AG09309 (cell line): Measurements from ENCODE around the gene NUFIP2.

Source experiments
- DNase-seq: peaks from one replicate; pipeline ENCODE4 v3.0.0-alpha.2; 2010; ENCODE audit warnings: low read depth
- H3K4me3 ChIP-seq: 2 replicates; pipeline ENCODE4 v1.5.1; 2011; ENCODE audit warnings: mild to moderate bottlenecking, low read depth, low read length, moderate library complexity; ENCODE audit not compliant: control insufficient read depth
- CTCF ChIP-seq: IDR thresholded peaks from 2 replicates; pipeline ENCODE4 v1.5.1; 2011; ENCODE audit warnings: mild to moderate bottlenecking, low read depth, low read length, inconsistent platforms; ENCODE audit not compliant: insufficient read depth, control insufficient read depth; ENCODE audit errors: missing control alignments

The NUFIP2 gene

DNA sequence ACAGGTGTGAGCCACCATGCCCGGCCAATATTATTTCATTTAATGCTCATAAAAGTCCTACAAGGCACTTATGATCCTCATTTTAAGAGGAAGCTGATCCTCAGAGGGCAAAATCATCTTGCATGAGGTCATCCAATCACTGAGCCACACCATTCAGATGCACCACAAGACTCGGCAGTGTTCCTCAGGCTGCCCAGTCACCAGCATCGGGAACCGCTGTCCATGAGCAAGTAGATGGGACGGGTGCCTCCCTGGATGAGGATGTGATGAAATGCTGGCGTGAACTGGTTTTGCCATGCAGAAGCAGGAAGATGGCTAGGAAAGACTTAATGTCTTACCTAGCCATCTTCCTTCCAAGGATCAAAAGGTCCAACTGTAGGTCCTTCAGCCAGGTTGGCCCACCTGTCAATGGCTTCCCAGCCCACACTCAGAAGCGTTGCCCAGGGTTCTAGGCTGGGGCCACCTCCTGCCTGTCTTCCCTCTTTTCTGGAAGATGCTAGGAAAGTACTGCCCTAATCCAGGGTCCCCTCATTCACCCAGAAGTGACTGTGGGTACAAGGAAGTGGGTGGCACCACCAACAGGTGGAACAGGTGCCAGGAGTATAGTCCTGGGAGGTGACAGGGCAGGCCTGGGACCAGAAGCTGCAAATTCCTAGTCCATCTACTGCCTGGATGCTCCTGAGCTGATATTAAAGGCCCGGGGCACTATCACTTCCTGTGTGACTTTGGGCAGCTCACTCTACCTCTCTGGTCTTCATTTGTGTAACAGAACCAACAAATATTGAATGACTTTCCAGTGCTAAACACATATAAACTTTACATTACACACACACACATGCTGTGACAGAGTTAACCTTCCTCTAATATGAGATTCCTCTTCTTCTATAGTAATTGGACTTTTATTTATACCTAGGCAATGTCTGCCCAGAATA, 79.5 kb downstream of the NUFIP2 start:
- no peak overlapping the region for H3K4me3 ChIP-seq
- no peak for TF ChIP-seq CTCF
- DNase-seq, result no peak

DNA sequence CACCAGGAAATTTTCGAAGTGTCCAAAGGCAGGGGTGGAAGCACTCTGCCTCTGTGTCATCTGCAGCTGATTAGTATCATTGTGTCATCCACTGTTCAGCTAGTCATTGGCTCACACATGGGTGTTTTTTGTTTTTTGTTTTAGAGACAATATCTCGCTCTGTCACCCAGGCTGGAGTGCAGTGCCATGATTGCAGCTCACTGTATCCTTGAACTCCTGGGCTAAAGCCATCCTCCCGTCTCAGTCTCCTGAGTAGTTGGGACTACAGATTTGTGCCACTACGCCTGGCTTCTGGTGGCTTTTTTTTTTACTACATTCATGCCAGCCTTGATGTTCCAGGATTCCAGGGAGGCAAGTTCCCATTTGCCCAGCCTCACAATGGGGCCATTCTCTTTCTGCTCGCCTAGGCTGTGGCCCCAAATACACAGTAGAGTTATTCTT, 81.2 kb downstream of the NUFIP2 start:
- no peak overlapping the region for H3K4me3 ChIP-seq
- TF ChIP-seq CTCF, result no peak
- no peak for DNase-seq

- DNase-seq, result no peak
- H3K4me3 ChIP-seq, result no peak overlapping the region
- no peak for TF ChIP-seq CTCF
These were observed 81.8 kb downstream of the NUFIP2 start for GRCh38 chr17:29212094-29212631.

DNA sequence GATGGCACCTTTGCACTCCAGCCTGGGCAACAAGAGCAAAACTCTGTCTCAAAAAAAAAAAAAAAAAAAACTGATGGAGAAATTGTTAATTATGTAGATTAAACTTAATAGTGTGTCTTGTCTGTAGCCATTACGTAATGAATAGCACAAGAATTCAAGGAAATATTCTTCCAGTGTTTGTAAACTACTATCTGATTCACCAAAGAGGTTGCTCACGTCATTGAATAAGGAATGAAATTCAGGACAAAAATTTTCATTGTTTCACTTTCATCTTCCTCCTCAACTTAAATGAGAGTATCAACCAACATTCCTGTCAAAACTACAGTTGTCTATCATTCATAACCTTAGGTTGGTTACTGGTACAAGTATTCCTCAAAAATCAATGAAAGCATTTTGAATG, 83.1 kb downstream of the NUFIP2 start:
- H3K4me3 ChIP-seq, result no peak overlapping the region
- no peak for DNase-seq
- TF ChIP-seq CTCF, result no peak

DNA sequence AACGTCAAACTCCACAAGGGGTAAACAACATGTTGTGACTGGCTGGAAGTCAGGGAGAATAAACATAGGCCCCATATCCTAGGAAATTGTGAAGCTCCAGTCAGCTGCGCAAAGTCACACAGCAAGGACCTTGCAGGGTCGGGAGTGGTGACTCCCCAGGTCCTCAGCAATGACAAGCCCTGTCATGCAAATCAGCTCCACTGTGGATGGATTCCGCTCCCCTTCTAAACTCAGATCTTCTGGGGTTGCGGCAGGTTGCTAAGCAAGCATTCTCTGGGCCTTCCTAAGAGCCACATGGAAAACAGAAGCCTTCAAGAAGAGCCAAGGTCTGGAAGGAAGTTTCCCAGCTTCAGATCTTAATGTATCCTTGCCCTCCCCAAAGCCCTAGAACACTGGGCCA, 84.9 kb downstream of the NUFIP2 start:
- DNase-seq, result no peak
- H3K4me3 ChIP-seq, result no peak overlapping the region
- TF ChIP-seq CTCF, result no peak

DNA sequence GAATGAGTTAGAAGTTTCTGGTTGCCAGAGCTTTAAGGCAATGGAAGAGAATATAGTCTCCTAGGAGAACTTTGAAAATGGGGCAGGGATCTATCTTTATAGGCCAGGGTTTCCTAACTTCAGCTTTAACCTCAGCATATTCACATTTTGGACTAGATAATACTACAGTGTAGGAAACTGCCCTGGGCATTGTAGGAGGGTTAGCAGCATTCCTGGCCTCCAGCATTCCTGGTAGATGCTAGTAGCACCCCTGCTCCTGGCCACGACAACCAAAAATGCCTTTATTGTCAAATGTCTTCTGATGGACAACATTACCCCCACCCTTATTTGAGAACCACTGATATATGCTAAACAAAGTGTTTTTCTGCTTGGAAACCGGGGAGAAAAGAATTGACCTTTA, 86.0 kb downstream of the NUFIP2 start:
- no peak for DNase-seq
- no peak for TF ChIP-seq CTCF
- H3K4me3 ChIP-seq, result no peak overlapping the region
